Esophagus squamous epithelium (tissue), 4 donors: ENCODE results near the gene MED10.

Experiments
- POLR2A ChIP-seq, 4 donors: fragments of 450-650 bp; IDR thresholded peaks; one replicate each; pipeline ENCODE4 v1.6.1; 2017; ENCODE audit warnings: antibody characterized with exemption in 4 of 4, mild to moderate bottlenecking in 4 of 4, moderate library complexity in 3 of 4
- TF ChIP-seq, protein P1 (sequence below), 6 experiments: fragments of 450-650 bp in 4 of 6; fragments of 200-600 bp in 2 of 6; sonication (generic) in 2 of 6; IDR thresholded peaks; one replicate each; pipeline ENCODE4 v1.5.1; 2016 to 2019; ENCODE audit warnings: antibody characterized with exemption in 6 of 6, mild to moderate bottlenecking in 4 of 6, moderate library complexity in 4 of 6

GRCh38 chr5:6328173-6328572 is 50.2 kb downstream of the MED10 start:
- no peak for TF ChIP-seq POLR2A (IDR thresholded peaks at IDR 0.05)
- TF ChIP-seq, protein P1, sequence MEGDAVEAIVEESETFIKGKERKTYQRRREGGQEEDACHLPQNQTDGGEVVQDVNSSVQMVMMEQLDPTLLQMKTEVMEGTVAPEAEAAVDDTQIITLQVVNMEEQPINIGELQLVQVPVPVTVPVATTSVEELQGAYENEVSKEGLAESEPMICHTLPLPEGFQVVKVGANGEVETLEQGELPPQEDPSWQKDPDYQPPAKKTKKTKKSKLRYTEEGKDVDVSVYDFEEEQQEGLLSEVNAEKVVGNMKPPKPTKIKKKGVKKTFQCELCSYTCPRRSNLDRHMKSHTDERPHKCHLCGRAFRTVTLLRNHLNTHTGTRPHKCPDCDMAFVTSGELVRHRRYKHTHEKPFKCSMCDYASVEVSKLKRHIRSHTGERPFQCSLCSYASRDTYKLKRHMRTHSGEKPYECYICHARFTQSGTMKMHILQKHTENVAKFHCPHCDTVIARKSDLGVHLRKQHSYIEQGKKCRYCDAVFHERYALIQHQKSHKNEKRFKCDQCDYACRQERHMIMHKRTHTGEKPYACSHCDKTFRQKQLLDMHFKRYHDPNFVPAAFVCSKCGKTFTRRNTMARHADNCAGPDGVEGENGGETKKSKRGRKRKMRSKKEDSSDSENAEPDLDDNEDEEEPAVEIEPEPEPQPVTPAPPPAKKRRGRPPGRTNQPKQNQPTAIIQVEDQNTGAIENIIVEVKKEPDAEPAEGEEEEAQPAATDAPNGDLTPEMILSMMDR (IDR thresholded peaks at IDR 0.05), result no peak
